ENCODE results near the gene GET3.
A peak's percentile ranks its signal among the peaks of the same experiment; 100 is the strongest.

GET3 gene

DNA sequence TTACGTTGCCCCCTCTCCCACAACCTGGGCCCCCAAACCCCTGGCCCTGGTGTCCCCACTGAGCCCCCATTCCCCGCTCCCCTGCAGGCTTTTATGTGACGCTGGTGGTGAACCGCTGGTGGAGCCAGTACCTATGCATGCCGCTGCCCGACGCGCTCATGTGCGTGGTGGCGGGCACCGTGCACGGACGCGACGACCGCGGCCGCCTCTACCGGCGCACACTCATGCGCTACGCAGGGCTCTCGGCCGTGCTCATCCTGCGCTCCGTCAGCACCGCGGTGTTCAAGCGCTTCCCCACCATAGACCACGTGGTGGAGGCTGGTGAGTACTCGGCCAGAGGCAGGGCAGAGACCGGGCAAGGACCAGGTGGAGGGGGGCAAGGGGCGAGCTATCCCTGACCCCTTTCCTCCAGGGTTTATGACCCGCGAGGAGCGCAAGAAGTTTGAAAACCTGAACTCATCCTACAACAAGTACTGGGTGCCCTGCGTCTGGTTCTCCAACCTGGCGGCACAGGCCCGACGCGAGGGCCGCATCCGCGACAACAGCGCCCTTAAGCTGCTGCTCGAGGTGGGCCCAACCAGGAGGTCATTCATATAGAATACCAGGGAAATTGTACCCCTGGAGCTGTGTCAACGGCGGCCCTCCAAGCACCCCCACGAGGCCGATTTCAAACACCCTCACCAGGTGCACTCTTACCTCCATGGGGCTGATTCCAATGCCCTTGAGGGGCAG, 17.3 kb downstream of the GET3 start:
- no peak for DNase-seq

DNA sequence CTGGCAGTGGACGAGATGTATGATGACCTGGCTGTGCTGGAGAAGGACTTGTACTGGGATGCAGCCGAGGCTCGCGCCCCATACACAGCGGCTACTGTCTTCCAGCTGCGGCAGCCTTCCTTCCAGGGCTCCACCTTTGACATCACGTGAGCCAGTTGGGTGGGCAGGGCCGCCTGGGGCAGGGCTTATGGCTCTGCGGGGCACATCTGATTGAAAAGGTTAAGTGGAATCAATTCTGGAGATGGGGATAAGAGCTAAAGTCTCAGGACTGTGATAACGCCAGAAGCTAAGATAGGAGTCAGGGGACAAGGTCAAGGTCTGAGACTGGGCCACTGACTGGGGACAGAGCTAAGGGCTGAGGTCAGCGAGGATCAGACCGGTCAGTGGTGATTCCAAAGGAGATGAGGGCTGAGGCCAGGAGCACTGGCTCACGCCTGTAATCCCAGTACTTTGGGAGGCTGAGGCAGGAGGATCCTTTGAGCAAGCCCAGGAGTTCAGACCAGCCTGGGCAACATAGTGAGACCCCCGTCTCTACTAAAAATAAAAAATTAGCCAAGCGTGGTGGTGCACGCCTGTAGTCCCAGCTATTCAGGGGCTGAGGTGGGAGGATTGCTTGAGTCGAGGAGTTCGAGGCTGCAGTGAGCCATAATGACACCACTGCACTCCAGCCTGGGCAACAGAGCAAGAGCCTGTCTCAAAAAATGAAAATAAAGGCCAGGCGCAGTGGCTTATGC, 19.0 kb downstream of the GET3 start:
- DNase-seq: no peak

DNA sequence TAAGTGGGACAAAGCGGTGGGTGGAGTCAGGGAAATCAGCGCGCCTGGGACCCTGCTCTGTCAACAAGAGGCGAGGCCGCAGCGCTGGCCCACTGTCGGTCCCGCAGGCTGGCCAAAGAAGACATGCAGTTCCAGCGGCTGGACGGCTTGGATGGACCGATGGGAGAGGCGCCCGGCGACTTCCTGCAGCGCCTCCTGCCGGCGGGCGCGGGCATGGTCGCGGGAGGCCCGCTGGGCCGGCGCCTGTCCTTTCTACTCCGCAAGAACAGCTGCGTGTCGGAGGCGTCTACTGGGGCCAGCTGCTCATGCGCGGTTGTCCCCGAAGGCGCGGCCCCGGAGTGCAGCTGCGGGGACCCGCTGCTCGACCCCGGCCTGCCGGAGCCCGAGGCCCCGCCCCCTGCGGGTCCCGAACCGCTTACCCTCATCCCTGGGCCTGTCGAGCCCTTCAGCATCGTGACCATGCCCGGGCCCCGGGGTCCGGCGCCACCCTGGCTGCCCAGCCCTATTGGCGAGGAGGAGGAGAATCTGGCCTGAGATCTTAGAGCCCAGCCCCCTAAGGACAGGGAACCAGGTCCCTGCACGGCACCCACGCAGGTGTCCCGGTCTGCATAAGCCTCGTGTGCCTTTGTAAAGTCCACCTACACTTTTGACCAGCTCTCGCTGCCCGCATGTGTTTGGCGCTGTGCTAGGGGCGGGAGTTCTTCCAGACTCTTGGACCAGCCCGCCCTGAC, 20.4 kb downstream of the GET3 start:
- DNase-seq: peak; percentile 52

DNA sequence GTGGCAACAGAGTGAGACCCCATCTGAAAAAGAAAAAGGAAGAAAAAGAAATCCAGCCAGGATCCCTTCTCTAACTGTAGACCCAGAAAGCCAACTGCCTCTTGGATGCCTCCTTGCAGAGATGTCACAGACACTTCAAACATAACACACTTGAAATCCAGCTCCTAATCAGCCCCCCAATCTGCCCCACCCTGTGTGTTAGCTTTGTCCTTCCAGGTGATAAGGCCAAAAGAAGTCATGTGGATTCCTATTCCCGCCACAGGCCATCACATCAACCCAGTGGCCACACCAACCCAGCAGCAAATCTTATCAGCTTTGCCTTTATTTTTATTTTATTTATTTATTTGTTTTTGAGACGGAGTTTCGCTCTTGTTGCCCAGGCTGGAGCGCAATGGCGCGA, 22.4 kb downstream of the GET3 start:
- DNase-seq: no peak

DNA sequence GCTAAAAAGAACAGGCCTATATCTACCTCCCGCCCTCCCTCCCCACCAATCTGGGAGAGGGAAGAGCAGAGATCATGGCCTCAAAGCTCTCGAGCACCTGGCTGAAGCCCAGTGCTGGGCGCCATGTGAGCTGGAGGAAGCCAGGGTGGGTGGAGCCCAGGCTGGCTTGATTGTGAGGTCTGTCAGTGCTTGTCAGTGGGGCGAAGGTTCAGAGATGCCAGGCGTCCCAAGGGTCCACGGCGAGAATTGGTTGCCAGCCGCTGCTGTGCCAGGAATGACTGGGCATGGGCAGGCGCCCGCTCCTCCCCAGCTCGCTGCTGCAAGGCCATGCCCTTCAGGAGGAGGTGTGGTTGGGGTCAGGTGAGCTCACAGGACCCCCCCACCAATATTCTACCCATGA, 25.8 kb downstream of the GET3 start:
- DNase-seq: no peak

DNA sequence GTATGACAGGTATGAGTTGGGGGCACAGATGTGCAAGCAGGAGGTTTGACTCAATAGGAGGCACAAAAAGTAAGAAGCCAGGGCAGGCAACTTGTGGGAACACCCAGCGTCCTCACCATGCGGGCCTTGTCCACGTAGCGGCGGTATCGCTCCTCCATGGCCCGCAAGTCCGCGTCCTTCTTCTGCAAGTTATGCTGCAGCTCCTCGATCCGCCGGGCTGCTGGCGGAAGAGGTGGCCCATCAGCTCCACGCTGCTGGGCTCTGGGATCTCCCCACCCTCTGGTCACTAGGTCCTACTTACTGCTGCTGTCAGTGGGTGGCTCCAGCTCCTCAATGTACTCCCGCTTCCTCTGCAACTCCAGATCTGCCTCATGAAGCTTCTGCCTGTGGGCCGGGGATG, 27.4 kb downstream of the GET3 start:
- DNase-seq: no peak

GRCh38 chr19:12766051-12766521, 28.8 kb downstream of the GET3 start:
- no peak for DNase-seq

GRCh38 chr19:12767150-12767549, 29.9 kb downstream of the GET3 start:
- no peak for DNase-seq

DNA sequence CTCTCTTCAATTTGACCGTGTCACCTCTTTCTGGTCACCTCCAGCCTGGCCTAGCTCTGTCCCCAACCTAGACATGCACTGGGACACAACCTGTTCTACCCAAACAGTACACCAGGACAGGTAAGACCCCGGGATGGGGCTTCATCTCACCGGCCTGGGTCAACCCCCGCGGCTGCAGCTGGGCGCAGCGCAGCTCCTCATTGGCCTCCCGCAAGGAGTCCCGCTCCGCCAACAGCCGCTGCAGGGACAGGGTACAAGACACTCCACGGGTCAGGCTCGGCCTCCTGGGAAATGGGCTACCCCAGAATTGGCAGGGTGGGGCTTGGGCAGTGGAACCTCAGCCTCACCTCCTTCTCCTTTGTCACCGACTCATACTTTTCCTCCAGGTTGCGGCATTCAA, 30.4 kb downstream of the GET3 start:
- no peak for DNase-seq

GRCh38 chr19:12769689-12770088, 32.4 kb downstream of the GET3 start:
- no peak for DNase-seq

DNA sequence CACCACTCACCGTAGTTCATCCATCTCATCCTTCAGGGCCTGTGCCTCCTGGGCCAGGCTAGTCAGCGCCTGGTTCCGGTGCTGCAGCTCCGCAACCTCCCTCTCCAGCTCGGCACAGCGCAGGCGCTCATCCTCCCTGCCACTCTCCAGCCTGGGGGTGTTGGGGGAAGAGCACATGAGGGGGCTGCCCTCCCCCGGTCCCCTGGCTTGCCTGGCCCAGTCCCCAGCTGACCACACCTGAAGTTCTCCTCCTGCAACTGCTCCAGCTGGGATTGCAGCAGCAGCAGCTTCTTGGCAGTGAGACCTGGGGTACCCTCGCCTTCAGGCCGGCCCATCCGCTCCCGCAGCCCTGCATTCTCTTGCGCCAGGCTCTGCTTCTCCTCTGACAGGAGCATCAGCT, 33.6 kb downstream of the GET3 start:
- DNase-seq: no peak

DNA sequence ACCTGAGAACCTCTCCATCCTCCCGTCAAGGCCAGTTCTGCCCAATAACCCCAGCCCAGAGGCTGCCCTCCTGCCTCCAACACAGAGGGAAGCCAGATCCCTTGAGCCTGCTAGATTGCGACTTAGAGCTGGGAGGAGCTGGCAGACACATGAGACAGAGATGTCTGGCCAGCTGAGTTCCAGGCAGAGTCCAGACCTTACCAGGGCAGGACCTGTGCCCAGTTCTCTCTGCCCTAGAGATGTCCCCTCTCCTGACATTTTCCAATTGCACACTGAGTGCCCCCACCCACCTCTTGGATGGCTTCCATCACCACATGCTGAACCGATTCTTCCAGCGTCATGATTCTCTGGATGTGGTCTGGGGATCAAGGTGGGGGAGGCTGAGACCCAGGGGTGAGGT, 35.0 kb downstream of the GET3 start:
- no peak for DNase-seq

DNA sequence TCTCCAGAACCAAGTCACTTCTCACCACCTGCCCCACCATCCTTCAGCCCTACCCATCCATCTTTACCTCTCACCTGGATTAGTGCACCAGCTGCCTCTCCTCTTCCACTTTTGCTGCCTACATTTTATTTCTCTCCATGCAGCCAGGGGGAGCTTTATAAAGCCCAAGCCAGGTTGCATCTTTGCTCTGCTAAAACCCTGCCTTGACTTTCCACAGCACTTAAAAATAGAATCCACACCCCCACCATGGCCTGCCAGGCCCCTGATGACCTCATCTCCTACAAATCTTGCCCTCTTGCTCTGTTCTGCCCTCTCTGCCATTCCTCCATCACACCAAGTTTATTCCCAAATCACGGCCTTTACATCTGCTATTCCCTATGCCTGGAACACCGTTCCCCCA, 36.3 kb downstream of the GET3 start:
- no peak for DNase-seq

GRCh38 chr19:12774588-12775555, 37.6 kb downstream of the GET3 start, which contains the start of gene HOOK2:
TSS of gene HOOK2 (minus strand) at chr19:12775552. CDS start at chr19:12775449, 103 bp downstream.
- DNase-seq: no peak

- peak; percentile 66 for DNase-seq
Measured at GRCh38 chr19:12777217-12778016, 40.1 kb downstream of the GET3 start.

- no peak for DNase-seq
Measured at GRCh38 chr19:12778017-12778904, 41.0 kb downstream of the GET3 start.

- DNase-seq: no peak
Measured at GRCh38 chr19:12778905-12779161, 41.5 kb downstream of the GET3 start.

DNA sequence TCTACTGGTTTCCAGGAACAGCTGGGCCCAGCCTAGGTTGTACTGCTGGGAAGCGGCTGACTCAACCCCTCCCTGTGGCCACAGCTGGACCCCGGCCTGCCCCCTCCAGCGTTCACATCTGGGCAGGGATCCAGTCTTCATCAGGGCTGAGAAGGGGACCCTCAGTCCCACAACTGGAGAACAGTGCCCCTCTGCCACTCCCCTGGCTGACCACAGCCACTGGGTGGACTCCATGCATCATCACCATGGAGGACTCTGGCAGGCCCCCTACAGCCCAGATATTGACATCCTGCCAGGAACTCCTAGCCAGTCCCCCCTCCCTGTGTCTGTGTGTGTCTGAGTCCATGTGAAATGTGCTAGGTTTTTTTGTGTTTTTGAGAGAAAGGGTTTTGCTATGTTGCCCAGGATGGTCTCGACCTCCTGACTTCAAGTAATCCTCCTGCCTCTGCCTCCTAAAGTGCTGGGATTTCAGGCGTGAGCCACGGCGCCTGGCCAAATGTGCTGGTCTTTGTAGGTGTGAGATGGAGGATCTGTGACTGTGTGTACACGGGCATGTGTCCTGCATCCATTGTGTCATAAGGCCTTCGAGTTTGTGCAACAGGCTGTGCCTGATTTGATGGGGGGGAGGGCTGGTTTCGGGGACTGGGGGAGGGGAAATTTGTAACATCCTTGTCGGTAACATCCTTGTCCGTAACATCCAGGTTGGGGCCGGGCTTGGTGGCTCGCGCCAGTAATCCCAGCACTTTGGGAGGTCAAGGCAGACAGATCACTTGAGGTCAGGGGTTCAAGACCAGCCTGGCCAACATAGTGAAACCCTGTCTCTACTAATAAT, 42.1 kb downstream of the GET3 start:
- DNase-seq: no peak

DNA sequence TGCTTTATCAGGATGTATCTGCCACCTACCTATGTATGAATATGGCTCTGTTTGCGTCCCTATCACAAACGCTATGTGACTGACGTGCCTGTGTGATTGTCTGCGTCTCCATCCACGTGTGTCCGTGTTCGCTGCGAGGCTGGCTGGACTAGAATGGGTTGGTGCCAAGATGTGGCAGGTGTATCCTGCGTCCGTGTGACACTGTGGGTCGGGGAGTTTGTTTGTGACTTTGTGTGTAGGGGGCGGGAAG, 44.8 kb downstream of the GET3 start:
- DNase-seq: no peak

Data from NCI-H2227 treated with DMSO at 0.1 percent for 48 hours (cell line).